ENCODE results near the gene GRIK1.
A peak's percentile ranks its signal among the peaks of the same experiment; 100 is the strongest.

Gene GRIK1

DNA sequence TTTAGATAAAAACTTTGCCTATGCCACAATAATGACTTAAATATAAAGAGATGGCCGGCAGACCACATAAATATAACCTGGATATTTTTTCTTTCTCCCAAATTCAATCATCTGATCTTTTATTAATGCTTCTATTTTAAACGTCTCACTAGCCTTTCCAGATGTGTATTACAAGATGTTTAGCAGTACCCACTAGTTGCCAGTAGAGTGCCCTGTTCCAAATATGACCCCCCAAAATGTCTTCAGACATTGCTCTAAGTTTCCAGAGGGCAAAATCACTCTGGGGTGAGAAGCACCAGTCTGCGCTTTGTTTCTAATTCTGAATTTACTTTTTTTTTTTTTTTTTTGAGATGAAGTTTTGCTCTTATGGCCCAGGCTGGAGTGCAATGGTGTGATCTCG is 268.1 kb downstream of the GRIK1 start:
- DNase-seq (ENCODE audit: low spot score): no peak

DNA sequence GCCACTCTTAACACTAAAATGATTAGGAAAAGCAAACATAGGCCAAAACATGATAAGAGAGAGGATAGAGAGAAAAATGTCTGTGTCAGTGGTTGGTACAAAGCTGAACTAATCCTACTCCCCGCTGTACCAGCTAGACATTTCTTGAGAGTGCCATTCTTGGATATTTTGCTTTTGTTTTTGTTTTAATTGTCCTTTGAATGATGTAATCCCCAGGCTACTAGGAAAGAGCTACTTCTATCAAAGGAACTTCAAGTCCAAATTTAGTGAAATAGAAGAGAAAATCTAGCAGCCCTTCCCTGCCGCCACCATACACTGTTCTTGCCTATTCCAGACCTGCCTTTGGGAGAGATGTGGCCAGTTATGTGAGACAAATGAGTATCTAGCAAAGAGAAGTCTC is 269.6 kb downstream of the GRIK1 start:
- DNase-seq (ENCODE audit: low spot score): no peak

DNA sequence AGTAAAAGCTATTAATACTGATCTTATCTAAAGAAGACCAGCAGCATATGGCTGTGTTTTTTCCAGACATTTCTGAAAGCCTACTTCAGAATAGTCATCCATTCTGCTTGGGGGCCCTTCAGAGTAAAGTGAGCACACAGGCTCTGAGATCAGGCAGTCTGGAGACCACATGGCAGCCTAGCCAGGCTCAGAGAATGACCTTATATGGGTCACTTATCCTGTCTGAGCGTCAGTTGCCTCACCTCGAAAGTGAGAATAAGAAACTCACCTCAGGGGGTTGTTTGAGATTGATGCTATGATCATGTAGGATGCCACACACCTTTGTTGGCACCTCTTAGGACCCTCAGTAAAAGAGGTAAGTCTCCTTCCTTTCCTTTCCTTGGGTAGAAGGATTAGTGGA is 270.4 kb downstream of the GRIK1 start:
- no peak for DNase-seq (ENCODE audit: low spot score)

DNA sequence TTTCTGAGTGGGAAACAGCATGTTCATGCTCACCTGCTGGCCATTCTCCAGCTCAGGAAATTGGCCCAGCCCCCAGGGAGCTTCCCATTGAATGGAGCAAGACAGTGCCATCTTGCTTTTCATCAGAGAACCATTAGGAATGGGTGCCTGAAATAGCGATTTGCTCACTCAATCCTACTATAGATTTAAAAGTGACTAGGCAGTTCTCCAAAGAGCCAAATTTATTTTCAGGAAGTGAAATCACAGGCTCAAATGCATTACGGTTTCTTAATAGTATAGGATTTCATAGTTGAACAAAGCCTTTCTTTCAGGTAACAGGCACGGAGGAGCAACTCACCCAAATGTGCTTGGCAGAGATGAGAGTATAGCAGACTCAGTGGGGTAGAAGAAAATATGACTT is 272.1 kb downstream of the GRIK1 start:
- DNase-seq (ENCODE audit: low spot score): no peak

DNA sequence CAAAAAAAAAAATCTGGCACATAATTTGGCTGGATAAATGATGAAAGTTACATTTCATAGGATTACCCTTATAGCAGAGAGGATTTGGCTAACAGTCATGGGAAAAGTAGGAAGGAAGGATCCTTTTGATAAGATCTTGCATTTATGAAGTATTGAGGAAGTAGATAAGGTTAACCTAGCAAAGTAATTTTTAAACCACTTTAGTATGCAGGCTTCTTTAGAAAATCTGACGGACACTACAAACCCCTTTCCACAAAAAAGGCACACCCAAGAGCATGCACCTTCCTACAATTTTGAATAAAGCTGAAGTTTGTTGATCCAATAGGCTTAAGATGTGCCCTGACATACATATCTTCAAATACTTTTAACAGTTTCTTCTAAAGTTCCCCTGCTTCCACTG is 275.2 kb downstream of the GRIK1 start:
- no peak for DNase-seq (ENCODE audit: low spot score)

DNA sequence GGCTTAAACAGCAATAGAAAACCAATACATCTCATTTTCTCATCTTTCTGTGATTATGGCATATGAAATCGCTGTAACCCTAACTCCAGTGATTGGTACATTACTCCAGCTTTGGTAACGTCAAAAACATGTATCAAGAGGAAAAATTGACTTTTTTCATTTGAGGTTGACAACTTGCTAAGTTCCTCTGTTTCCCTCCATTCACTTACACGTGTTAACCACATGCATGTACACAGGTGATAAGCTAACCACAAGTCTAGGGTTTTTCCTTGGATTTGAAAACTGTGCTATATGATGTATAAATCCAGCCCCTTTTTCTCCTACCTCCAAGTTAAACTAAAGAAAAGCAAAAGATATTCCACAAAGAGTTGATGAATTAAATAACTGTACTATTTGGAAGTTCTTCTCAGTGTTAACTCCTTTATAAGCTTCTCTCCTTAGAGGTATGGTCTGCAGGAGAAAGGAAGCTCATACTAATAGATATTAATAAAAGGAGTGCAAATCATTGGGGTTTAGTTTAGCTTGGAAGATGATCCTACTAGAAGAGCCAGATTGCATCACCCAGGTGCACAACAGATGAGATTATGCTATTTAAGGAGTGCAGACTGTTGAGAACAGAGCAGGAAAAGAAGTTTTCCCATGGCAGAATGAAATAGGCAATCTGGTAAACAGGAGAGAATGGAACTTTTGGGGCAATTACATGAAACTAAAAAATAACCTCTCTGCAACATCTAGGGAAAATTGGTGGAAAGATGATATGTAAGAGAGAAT is 277.9 kb downstream of the GRIK1 start:
- DNase-seq (ENCODE audit: low spot score): no peak

DNA sequence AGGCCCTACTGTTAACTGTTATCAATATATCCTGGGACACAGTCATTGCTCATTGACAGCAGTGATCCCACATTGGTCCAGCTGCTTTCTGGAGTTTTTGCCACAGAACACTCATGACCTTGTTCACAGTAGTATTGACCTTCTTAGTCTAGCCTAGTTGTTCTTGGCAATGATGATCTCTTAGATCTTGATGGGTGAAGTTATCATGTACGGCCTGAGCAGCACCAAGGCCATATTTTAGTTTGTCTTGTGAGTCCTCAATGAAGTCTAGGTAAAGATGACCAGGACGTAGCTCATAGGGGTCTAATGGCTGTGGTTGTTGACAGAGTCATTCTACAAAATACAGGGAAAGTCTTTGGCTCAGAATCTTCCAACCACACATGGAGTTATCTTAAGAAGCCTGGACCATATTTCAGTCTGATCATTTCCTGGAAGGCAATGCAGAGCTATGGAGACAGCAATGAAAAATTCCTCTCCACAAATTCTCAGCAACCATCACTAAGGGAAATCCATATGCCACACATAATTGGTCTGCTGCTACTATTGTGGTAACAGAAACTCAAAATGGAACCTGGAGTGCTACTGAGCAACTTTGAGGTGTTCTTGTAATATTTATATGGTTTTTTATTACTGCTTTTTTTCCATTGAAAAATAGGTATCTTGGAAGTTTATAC is 279.6 kb downstream of the GRIK1 start:
- no peak for DNase-seq (ENCODE audit: low spot score)

DNA sequence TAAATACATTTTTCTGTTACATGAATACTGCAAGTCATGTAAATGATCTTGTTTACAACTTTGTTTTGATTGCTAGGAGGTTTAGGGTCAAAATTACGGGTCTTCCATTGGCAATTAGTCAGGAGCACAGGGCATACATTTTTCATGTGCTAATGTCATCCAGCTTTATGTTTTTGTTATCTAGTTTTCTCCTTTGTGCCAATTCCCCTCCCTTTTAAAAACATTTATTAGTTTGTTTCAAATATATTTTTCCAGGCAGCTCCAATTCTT is 280.9 kb downstream of the GRIK1 start:
- DNase-seq (ENCODE audit: low spot score): no peak

DNA sequence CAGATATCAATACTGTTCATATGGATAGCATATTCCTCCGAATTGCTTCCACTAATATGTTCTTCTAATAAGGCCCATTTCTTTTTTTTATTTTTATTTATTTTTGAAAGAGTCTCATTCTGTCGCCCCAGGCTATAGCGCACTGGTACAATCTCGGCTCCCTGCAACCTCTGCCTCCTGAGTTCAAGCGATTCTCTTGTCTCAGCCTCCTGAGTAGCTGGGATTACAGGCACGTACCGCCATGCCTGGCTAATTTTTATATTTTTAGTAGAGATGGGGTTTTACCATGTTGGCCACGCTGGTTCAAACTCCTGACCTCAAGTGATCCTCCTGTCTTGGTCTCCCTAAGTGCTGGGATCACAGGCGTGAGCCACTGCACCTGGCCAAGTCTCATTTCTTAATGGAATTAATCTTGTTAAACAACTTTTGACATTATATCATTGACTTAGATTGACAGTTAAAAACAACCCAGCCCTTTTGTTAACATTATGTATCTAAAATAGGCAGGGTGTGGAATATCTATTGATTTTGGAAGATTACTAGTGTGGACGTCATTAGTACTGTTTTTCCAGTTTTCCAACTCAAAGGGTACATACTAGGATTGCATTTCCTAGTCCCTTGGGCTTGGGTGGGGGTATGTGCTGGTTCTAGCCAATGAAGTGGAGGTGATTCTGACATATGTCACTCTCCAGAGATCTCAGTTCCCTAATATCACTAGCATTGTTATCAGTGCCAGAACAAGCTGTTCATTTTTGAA is 281.4 kb downstream of the GRIK1 start:
- no peak for DNase-seq (ENCODE audit: low spot score)

DNA sequence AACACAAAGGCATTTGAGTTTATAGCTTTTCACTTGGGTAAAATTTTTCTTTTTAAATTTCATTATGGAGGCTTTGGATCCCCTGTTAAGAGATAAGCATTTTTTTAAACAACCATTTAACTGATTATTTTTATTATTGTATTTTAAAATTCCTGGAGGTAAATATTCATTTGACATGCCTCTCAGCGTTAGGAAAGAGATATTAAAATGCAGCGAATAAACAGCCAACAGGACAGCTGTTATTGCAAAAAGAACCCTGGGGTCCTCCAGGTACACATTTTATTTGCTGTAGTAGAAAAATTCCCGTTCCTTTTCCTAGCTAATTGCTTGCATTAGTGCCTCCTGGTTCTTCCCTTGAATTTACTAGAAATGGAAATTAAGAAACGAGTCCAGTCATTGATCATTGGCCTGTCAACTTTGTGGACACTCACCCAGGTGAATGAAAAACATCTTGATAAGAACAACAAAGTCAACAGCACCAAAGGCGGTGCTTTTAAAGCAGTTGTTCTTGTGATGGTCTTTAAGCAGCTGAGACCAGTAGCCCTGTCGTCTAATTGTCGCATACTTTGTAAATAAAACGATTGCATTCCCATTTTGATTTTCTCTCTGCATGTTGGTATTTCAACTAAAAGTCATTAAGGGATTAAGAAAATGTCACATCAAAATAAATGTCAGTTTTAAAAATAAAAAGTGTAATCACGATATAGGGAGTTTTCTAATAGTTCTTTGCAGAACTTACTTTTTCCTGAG is 282.4 kb downstream of the GRIK1 start:
- no peak for DNase-seq (ENCODE audit: low spot score)

DNA sequence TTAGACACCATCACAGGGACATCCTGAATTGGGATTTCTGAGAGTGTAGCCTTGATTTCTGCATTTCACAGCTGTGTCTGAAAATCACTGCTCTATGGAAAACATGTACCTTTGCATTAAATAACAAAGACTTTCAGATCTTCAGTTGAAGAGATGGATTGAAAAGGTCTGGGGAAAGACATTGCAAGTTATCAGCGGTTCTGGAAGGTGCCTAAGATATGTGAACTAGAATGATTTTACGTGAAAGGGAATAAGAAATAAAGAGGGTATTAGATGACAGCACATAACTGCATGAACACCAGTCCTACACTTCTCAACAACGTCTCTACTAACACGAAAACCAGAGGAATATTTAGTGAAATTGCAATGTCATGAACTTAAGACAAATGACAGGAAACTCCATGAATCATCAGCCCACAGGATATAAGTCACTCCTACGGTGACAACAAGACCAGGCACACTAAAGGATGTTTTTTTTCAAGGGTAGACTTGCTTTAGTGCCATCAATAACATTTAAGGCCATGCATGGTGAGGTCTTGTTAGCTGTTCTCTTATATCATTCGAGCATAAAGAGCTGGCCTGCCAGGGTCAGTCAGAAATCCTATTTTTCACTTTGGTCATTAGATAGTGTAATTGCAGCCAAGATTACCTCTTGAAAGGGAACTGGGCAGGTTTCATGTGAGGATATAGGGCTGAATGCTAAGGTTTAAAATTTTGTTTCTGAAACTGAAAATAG is 283.1 kb downstream of the GRIK1 start:
- no peak for DNase-seq (ENCODE audit: low spot score)

DNA sequence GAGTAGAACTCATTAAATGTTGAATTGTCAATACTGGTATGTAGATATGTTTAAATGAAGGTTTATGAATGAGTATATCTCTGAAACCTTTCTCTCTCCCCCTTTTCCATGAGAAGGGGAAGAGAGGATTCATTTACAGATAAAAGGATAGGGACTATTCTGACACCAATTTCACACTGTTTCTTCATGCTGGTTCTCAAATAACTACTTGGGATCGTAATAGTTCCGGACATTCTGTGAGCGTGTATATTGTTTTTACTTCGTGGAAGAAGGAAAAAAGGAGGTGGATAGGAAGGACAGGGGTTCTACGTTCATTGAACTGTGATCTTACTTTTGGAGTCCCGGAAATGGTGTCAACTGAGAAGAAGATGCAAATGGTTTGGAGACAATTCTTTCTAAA is 284.2 kb downstream of the GRIK1 start:
- no peak for DNase-seq (ENCODE audit: low spot score)

DNA sequence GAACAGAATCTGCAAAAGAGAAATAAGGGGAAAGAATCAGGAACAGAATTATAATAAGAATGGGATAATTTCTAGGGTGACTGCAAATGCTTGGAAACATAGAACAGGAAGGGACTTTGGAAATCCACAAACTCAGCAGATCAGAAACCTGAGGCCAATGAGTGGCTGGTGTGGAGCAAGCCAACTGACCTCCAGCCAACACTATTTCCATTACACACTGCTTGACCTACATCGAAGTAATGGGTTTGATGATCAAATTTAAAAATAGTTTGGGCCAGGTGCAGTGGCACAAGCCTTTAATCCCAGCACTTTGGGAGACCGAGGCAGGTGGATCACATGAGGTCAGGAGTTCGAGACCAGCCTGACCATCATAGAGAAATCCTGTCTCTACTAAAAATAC is 284.9 kb downstream of the GRIK1 start:
- DNase-seq (ENCODE audit: low spot score): peak; percentile 14

DNA sequence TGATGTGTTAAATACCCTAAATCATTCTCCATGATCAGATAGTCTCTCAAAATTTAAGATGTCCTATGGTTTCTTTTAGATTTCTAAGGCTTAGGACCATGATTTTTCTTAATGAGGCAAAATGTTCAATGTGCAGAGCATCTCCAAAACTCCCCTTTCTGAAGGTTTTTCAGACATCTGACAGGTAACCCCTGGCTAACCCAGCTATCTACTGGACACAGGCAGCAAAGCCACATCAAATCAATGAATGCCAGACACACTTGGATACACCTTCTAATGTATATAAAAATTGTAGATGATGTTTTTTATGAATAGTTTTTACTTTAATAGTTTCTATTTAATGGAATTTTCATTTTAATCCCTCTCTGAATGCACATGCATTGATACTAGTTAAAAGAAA is 285.6 kb downstream of the GRIK1 start:
- no peak for DNase-seq (ENCODE audit: low spot score)

DNA sequence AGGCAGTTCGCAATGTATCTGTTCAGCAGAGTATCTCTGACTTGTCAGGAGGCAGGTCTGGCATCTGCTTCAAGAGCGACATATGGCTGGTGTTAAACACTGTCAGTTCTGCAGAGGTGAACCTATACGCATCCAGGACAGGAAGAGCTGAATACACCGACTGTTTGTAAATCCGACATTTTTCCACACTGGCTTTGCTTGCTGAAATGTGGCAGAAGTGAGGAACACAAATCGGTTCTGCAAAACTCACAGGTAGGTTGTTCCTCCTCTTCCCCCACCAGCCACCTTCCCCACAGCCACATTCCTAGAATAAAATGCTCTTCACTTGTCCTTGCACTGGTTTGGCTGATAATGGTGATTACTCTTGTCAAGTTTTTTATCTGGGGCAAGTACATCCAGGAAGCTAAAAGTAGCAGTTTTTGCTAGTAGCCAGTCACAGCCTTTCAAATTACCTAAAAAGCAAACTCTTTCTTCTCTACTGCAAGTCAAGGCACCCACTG is 289.2 kb downstream of the GRIK1 start:
- no peak for DNase-seq (ENCODE audit: low spot score)

DNA sequence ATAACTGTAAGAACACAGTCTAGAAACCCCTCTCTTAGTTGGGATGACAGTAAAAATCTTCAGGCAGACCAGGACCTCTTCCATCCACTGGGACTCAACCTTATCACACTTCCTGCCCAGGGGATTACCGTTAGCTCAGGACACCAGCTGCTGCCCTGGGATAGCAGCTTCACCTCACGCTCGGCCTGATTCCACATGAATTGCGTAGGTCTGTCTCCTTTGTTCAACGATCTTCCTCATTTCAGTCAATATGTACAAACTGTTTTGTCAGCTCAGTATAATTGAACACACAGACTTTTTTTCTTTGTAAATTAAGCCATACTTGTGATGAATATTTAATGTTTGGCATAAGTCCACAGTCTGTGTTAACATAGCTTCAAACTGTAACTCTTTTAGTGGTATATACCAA is 290.4 kb downstream of the GRIK1 start:
- DNase-seq (ENCODE audit: low spot score): no peak

DNA sequence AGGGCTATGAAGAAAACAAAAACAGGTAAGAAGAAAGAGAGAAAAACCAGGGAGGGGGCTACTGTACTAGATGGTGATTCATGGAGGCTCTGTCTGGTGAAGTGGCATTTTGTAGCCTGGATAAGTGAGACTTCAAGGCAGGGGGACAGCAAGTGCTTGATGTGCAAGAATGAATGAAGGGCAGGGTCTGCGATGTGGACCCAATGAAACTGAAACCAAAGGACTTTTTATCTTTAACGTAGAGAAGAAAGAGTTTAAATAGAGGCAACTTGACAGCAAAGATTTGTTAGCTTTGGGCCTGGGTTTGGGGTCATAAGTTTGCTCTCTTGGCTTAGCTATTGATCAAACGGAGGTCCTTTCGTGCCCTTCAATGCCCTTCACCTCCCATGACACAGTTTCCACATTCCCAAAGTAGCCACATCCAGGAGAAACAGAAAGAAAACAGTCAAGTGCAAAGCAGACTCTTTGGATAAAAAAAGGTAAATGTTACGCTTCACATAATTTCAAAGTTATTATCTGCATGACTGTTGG is 291.0 kb downstream of the GRIK1 start:
- no peak for DNase-seq (ENCODE audit: low spot score)

DNA sequence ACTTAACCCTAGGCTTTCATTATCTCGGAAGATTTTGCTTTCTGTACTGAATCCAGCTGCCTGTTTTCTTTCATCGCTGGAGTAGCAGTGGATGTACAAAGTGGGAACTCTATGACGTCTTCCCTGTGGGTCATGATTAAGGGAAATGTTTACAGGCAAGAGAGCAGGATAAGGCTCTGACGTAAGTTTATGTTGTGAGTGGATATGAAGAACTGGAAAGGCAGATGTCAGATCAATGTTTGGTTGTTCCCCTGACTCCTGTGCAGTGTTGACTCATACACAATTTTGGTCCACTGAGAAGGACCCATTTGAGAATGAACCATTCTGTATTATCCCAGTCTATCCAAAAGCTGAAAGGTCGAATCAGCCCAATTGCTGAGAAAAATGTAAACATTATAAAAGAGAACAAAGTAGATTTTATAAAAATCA is 292.4 kb downstream of the GRIK1 start:
- DNase-seq (ENCODE audit: low spot score): no peak

DNA sequence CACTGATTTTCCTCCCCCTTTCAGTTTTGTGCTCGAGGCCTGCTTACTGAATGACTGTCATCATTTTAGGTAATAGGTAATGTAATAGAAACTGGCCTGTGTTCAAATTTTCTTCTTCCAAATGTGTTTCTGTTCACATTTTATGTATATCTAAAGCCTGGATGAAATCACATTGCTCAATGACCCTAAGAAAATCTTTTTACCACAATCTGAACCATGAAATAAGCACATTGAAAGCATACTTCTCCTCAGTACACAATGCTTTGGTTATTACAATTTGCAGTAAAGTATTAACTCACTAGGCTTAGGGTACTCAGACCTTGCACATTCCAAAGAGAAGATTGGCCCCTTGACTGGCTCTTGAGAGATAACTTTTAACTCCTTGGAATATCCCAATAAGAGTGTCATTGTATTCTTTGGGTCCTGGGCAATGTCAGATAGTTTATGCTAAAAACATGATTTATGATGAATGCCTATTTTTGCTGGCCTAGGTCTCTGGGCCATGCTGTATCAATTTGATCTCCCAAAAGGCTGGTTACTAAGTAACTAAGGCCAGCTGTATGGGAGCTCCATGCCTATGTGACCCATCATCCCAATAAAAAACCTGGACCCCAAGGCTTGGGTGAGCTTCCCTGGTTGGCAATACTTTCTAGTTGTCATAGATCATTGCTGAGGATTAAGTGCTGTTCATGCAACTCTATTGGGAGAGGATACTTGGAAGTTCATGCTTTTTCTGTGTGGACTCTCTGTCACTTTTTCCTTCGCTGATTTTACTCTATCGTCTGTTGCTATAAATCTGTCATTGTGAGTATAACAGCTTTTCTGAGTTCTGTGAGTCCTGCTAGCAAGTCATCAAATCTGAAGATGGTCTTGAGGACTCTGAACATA is 293.9 kb downstream of the GRIK1 start:
- no peak for DNase-seq (ENCODE audit: low spot score)

DNA sequence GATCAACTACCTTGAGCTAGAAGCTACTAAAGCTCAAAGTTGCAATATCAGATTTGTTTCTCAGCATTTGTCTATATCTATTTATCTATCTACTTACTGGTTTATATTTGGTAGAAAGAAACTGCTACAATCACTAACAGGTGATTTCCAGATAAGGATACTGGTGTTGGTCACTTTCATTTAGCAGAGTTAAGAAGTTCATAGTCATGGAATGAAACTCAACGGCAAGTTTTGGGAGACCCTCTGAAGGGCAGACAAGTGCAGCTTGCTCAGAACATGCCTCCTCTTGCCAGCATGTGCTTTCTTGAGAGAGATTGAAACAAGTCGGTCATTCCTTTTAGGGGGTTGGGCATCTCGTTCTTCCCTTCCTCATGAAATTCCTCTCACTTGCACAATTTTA is 296.5 kb downstream of the GRIK1 start:
- no peak for DNase-seq (ENCODE audit: low spot score)

All from Ammon's horn (tissue), 1 donor.